H54 (cell line): ENCODE data around the gene BLID.

Experiments used
- DNase-seq: peaks from one replicate; pipeline ENCODE4 v3.0.0; 2011; ENCODE audit warnings: low spot score, mixed read lengths; ENCODE audit not compliant: insufficient read length
- FAIRE-seq: peaks from 3 replicates; lab custom pipeline; 2011; peaks lifted over from hg19 to GRCh38; lab: Jason Lieb, UNC
- POLR2A ChIP-seq: IDR thresholded peaks from 2 replicates; pipeline ENCODE4 v1.6.1; 2011; ENCODE audit warnings: low read depth, mild to moderate bottlenecking, low read length

The BLID gene

GRCh38 chr11:122115524-122116379 lies at the start of gene BLID:
Gene BLID (minus strand): TSS chr11:122116215. CDS start chr11:122115922, 293 bp downstream.
- DNase-seq = no peak
- no peak for TF ChIP-seq POLR2A
- FAIRE-seq = no peak

- TF ChIP-seq POLR2A = no peak
- no peak for DNase-seq
- no peak for FAIRE-seq
Measured at GRCh38 chr11:122163053-122163819, 47.2 kb upstream of the BLID start.

- DNase-seq (no peak), FAIRE-seq (no peak)
- TF ChIP-seq POLR2A = no peak
Measured at GRCh38 chr11:122162095-122162494, 46.1 kb upstream of the BLID start.

- DNase-seq = no peak
- FAIRE-seq = no peak
- no peak for TF ChIP-seq POLR2A
Measured at GRCh38 chr11:122160841-122161590, 45.0 kb upstream of the BLID start.

GRCh38 chr11:122159861-122160260 lies 43.8 kb upstream of the BLID start:
- TF ChIP-seq POLR2A = no peak
- DNase-seq (no peak), FAIRE-seq (no peak)

- FAIRE-seq (peak; percentile 36), DNase-seq (no peak)
- no peak for TF ChIP-seq POLR2A
Measured at GRCh38 chr11:122159173-122159721, 43.2 kb upstream of the BLID start.

- TF ChIP-seq POLR2A = no peak
- FAIRE-seq = no peak
- DNase-seq = no peak
Measured at GRCh38 chr11:122158171-122158570, 42.2 kb upstream of the BLID start.

- no peak for TF ChIP-seq POLR2A
- no peak for FAIRE-seq
Measured at GRCh38 chr11:122157653-122158161, 41.7 kb upstream of the BLID start.

GRCh38 chr11:122156940-122157382 lies 40.9 kb upstream of the BLID start:
- no peak for DNase-seq
- TF ChIP-seq POLR2A = no peak; the same call in 1 of the 2 replicates
- peak; percentile 41 for FAIRE-seq

More at GRCh38 chr11:122157653-122158161, 41.7 kb upstream of the BLID start:
- no peak for DNase-seq

- DNase-seq (no peak), FAIRE-seq (no peak)
Measured at GRCh38 chr11:122155765-122156527, 39.9 kb upstream of the BLID start.

GRCh38 chr11:122154994-122155393 lies 39.0 kb upstream of the BLID start:
- no peak for TF ChIP-seq POLR2A
- no peak for DNase-seq
- FAIRE-seq = no peak

More at GRCh38 chr11:122155765-122156527, 39.9 kb upstream of the BLID start:
- no peak for TF ChIP-seq POLR2A

GRCh38 chr11:122154227-122154626 lies 38.2 kb upstream of the BLID start:
- TF ChIP-seq POLR2A = no peak

More at GRCh38 chr11:122154227-122154626, 38.2 kb upstream of the BLID start:
- DNase-seq = no peak
- FAIRE-seq = no peak
